ENCODE data around the gene FZD2. TPM values are rescaled to one million over a fixed set of nuclear protein-coding genes. Genes with fewer than 3 reads are reported as not detected.

FZD2 gene
- total and polyA plus RNA-seq, 2 of the 8 experiments (the other 6 are each of a cell fraction or from before 2014, with no cell fraction given) = 17.6 to 86.7 TPM

DNA sequence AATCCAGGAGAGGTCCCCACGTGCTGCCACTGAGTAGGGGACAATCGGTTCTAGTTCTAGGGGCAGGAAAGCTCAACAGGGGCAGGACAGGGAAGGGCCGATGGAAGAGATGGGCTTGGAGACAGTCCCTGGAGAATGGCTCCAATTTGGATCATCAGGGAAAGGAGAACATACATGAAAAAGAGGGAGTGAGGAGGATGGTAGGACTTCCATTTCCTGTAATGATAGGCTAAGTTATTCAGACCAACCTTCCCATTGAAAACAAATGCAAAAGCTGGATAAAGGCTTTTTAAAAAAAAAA is 33.7 kb upstream of the FZD2 start (continued):
- TF ChIP-seq RNF2 (IDR thresholded peaks at IDR 0.05; ENCODE audit: borderline replicate concordance, low read depth, low read length, missing control alignments, poor library complexity, severe bottlenecking) (no peak), RBBP5 (IDR thresholded peaks at IDR 0.05; ENCODE audit: borderline replicate concordance, low read depth, low read length) (no peak), NANOG (IDR thresholded peaks at IDR 0.05; ENCODE audit: insufficient read depth, low read depth, low read length, poor library complexity, severe bottlenecking) (no peak), SP2 (IDR thresholded peaks at IDR 0.05; ENCODE audit: low read length) (no peak)

Measured in H1 (cell line).